WTC11 (cell line): ENCODE data around the gene IKBKE. TPM values are rescaled to one million over a fixed set of nuclear protein-coding genes. Genes with fewer than 3 reads are reported as not detected.

Source experiments
- ATAC-seq: fragments of 200-7000 bp; cut with Tn5 transposase; 2 replicates; pipeline ENCODE4 v1.10.0; 2021; ENCODE audit warnings: mild to moderate bottlenecking, moderate library complexity
- CTCF ChIA-PET: fragments of 300-600 bp; sonication (Branson Sonifier 250); formaldehyde crosslinking; loops from one replicate; lab custom pipeline; 2021; ENCODE audit warnings: antibody characterized with exemption; lab: Charles Lee
- POLR2A ChIA-PET: fragments of 350-600 bp; sonication (Branson Sonifier 250); formaldehyde crosslinking; loops from one replicate; lab custom pipeline; 2021; ENCODE audit warnings: antibody characterized with exemption; lab: Charles Lee
- DNase-seq: peaks from one replicate; pipeline ENCODE4 v3.0.0; 2021; ENCODE audit warnings: low spot score
- H3K27ac Mint-ChIP-seq: 2 replicates; pipeline ENCODE4 v1.8.0; 2021; ENCODE audit warnings: mixed read lengths
- H3K27me3 Mint-ChIP-seq: 2 replicates; pipeline ENCODE4 v1.8.0; 2021; ENCODE audit warnings: low read depth, mild to moderate bottlenecking, moderate library complexity, mixed read lengths
- H3K36me3 Mint-ChIP-seq: 2 replicates; pipeline ENCODE4 v1.8.0; 2021; ENCODE audit warnings: mixed read lengths
- H3K4me1 Mint-ChIP-seq: 2 replicates; pipeline ENCODE4 v1.8.0; 2022; ENCODE audit warnings: mixed read lengths
- H3K4me3 Mint-ChIP-seq: 2 replicates; pipeline ENCODE4 v1.8.0; 2021; ENCODE audit warnings: mild to moderate bottlenecking, moderate library complexity, mixed read lengths
- H3K9me3 Mint-ChIP-seq: 2 replicates; pipeline ENCODE4 v1.8.0; 2021; ENCODE audit warnings: mixed read lengths
- CREB1 ChIP-seq: sonication (generic); formaldehyde crosslinking; IDR thresholded peaks from 2 replicates; pipeline ENCODE4 v1.8.0; 2023; ENCODE audit warnings: mild to moderate bottlenecking, missing genetic modification reagents
- EMX1 ChIP-seq: fragments of 250-450 bp; sonication (Bioruptor Pico); IDR thresholded peaks from 2 replicates; pipeline ENCODE4 v1.8.0; 2021; ENCODE audit warnings: mild to moderate bottlenecking
- ETV6 ChIP-seq: sonication (generic); formaldehyde crosslinking; IDR thresholded peaks from 2 replicates; pipeline ENCODE4 v1.8.1; 2022; ENCODE audit warnings: mild to moderate bottlenecking, missing genetic modification reagents
- FOXJ3 ChIP-seq: sonication (generic); formaldehyde crosslinking; IDR thresholded peaks from 2 replicates; pipeline ENCODE4 v1.9.0; 2021; ENCODE audit warnings: missing genetic modification reagents, mild to moderate bottlenecking, borderline replicate concordance
- FOXK1 ChIP-seq: sonication (generic); formaldehyde crosslinking; IDR thresholded peaks from 2 replicates; pipeline ENCODE4 v1.8.0; 2022; ENCODE audit warnings: mild to moderate bottlenecking, moderate library complexity, missing genetic modification reagents
- GRHL2 ChIP-seq: fragments of 250-450 bp; sonication (Bioruptor Pico); IDR thresholded peaks from 2 replicates; pipeline ENCODE4 v1.8.0; 2022; ENCODE audit warnings: mild to moderate bottlenecking, moderate library complexity; ENCODE audit not compliant: insufficient replicate concordance, severe bottlenecking
- HMGA2 ChIP-seq: fragments of 250-450 bp; sonication (Bioruptor Pico); IDR thresholded peaks from 2 replicates; pipeline ENCODE4 v1.4.0; 2021; ENCODE audit warnings: mild to moderate bottlenecking, moderate library complexity
- IRF2 ChIP-seq: sonication (generic); formaldehyde crosslinking; IDR thresholded peaks from 2 replicates; pipeline ENCODE4 v1.8.0; 2022; ENCODE audit warnings: low read depth, missing genetic modification reagents, borderline replicate concordance
- JUN ChIP-seq: sonication (generic); formaldehyde crosslinking; IDR thresholded peaks from 2 replicates; pipeline ENCODE4 v1.8.0; 2023; ENCODE audit warnings: mild to moderate bottlenecking, missing genetic modification reagents
- KAT7 ChIP-seq: sonication (generic); formaldehyde crosslinking; IDR thresholded peaks from 2 replicates; pipeline ENCODE4 v1.8.1; 2023; ENCODE audit warnings: missing genetic modification reagents, mild to moderate bottlenecking, borderline replicate concordance
- NFE2L1 ChIP-seq: sonication (generic); formaldehyde crosslinking; IDR thresholded peaks from 2 replicates; pipeline ENCODE4 v1.8.1; 2023; ENCODE audit warnings: missing genetic modification reagents
- NFYB ChIP-seq: sonication (generic); formaldehyde crosslinking; conservative IDR thresholded peaks from 2 replicates; pipeline ENCODE4 v1.8.0; 2022; ENCODE audit warnings: low read depth, missing genetic modification reagents
- NR3C1 ChIP-seq: sonication (generic); formaldehyde crosslinking; conservative IDR thresholded peaks from 2 replicates; pipeline ENCODE4 v1.8.1; 2023; ENCODE audit warnings: low read depth, mild to moderate bottlenecking, missing genetic modification reagents
- OVOL2 ChIP-seq: fragments of 250-450 bp; sonication (Bioruptor Pico); IDR thresholded peaks from 2 replicates; pipeline ENCODE4 v1.9.0; 2021; ENCODE audit warnings: mild to moderate bottlenecking, borderline replicate concordance
- PRRX2 ChIP-seq: fragments of 250-450 bp; sonication (Bioruptor Pico); IDR thresholded peaks from 2 replicates; pipeline ENCODE4 v1.8.0; 2021; ENCODE audit warnings: mild to moderate bottlenecking
- RELA ChIP-seq: sonication (generic); formaldehyde crosslinking; IDR thresholded peaks from 2 replicates; pipeline ENCODE4 v1.8.1; 2022; ENCODE audit warnings: missing genetic modification reagents, mild to moderate bottlenecking, borderline replicate concordance
- SP1 ChIP-seq: sonication (generic); formaldehyde crosslinking; conservative IDR thresholded peaks from 2 replicates; pipeline ENCODE4 v1.8.1; 2022; ENCODE audit warnings: missing genetic modification reagents
- TP53 ChIP-seq: sonication (generic); formaldehyde crosslinking; IDR thresholded peaks from 2 replicates; pipeline ENCODE4 v1.8.1; 2023; ENCODE audit warnings: mild to moderate bottlenecking, missing genetic modification reagents
- ZNF219 ChIP-seq: sonication (generic); formaldehyde crosslinking; IDR thresholded peaks from 2 replicates; pipeline ENCODE4 v1.8.0; 2023; ENCODE audit warnings: missing genetic modification reagents, mild to moderate bottlenecking, borderline replicate concordance
- ZNF396 ChIP-seq: fragments of 250-450 bp; sonication (Bioruptor Pico); IDR thresholded peaks from 2 replicates; pipeline ENCODE4 v1.8.0; 2021; ENCODE audit warnings: mild to moderate bottlenecking, moderate library complexity, borderline replicate concordance
- ZNF671 ChIP-seq: fragments of 250-450 bp; sonication (Bioruptor Pico); IDR thresholded peaks from 2 replicates; pipeline ENCODE4 v1.8.0; 2021; ENCODE audit warnings: mild to moderate bottlenecking
- total RNA-seq: library from RNA; stranded (reverse); gene quantifications from 3 replicates; pipeline ENCODE4 v1.2.3, GENCODE V29; 2021
- TF ChIP-seq, protein P1 (sequence below): sonication (generic); formaldehyde crosslinking; IDR thresholded peaks from 2 replicates; pipeline ENCODE4 v1.8.1; 2022; ENCODE audit warnings: mild to moderate bottlenecking, missing genetic modification reagents, moderate library complexity, borderline replicate concordance
- TF ChIP-seq, protein P2 (sequence below): fragments of 250-450 bp; sonication (Bioruptor Pico); IDR thresholded peaks from 2 replicates; pipeline ENCODE4 v1.8.0; 2021; ENCODE audit warnings: mild to moderate bottlenecking
- TF ChIP-seq, protein P3 (sequence below): sonication (generic); formaldehyde crosslinking; IDR thresholded peaks from 2 replicates; pipeline ENCODE4 v1.8.0; 2022; ENCODE audit warnings: missing genetic modification reagents
- TF ChIP-seq, protein P4 (sequence below): fragments of 250-450 bp; sonication (Bioruptor Pico); IDR thresholded peaks from 2 replicates; pipeline ENCODE4 v1.9.0; 2021; ENCODE audit warnings: mild to moderate bottlenecking
- TF ChIP-seq, protein P5 (sequence below): sonication (generic); formaldehyde crosslinking; IDR thresholded peaks from 2 replicates; pipeline ENCODE4 v1.8.1; 2022; ENCODE audit warnings: mild to moderate bottlenecking, moderate library complexity, missing genetic modification reagents
- TF ChIP-seq, protein P6 (sequence below): fragments of 250-450 bp; sonication (Bioruptor Pico); IDR thresholded peaks from 2 replicates; pipeline ENCODE4 v1.9.0; 2021; ENCODE audit warnings: mild to moderate bottlenecking

IKBKE gene
- total RNA-seq, 1 experiment from 2014 or later: 8.1 TPM

DNA sequence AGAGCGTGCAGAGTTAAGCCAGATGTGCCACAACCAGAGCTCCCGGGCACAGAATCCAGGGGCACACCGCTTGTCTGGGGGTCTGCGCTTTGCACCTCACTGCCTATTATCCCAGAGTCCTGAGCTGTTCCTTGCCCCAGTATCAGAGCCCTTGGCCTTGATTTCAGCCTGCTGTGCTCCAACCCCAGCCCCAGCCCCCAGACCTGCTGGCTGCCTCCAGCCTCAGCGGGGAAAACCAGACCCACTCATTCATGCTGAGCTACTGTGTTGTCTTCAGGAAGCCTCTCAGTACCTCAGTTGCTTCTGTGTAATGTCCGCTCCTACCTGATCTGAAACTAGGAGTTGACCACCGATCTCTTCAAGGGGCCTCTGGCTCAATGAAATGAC, 1.1 kb downstream of the IKBKE start:
- peak overlapping the region; percentile 69 for H3K4me3 Mint-ChIP-seq
- H3K27me3 Mint-ChIP-seq: peaks cover 16% of the 10 kb centered on the region
- CTCF ChIA-PET: interaction anchor here (0.8 to 3.6 kb wide), 12 partner anchors 9 to 458 kb away, joined by 3 to 90 read pairs (median 4); partner anchors contain the start of genes EIF2D and RASSF5
- H3K9me3 Mint-ChIP-seq: no peaks in the 10 kb centered on the region
- TF ChIP-seq, protein P1, sequence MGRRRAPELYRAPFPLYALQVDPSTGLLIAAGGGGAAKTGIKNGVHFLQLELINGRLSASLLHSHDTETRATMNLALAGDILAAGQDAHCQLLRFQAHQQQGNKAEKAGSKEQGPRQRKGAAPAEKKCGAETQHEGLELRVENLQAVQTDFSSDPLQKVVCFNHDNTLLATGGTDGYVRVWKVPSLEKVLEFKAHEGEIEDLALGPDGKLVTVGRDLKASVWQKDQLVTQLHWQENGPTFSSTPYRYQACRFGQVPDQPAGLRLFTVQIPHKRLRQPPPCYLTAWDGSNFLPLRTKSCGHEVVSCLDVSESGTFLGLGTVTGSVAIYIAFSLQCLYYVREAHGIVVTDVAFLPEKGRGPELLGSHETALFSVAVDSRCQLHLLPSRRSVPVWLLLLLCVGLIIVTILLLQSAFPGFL (CRISPR knock-in tag): no peak
- TF ChIP-seq CREB1 (CRISPR knock-in tag): no peak
- no peak for TF ChIP-seq KAT7 (CRISPR knock-in tag)
- no peak for TF ChIP-seq FOXK1 (CRISPR knock-in tag)
- TF ChIP-seq JUN (CRISPR knock-in tag): no peak
- TF ChIP-seq GRHL2: no peak
- no peak for TF ChIP-seq NFYB (CRISPR knock-in tag)
- no peak for TF ChIP-seq ZNF671 (CRISPR knock-in tag)
- TF ChIP-seq, protein P2, sequence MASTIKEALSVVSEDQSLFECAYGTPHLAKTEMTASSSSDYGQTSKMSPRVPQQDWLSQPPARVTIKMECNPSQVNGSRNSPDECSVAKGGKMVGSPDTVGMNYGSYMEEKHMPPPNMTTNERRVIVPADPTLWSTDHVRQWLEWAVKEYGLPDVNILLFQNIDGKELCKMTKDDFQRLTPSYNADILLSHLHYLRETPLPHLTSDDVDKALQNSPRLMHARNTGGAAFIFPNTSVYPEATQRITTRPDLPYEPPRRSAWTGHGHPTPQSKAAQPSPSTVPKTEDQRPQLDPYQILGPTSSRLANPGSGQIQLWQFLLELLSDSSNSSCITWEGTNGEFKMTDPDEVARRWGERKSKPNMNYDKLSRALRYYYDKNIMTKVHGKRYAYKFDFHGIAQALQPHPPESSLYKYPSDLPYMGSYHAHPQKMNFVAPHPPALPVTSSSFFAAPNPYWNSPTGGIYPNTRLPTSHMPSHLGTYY (CRISPR knock-in tag): no peak
- no peak for TF ChIP-seq EMX1 (CRISPR knock-in tag)
- no peak for TF ChIP-seq HMGA2 (CRISPR knock-in tag)
- no peak for TF ChIP-seq IRF2 (CRISPR knock-in tag)
- DNase-seq (no peak), ATAC-seq (0 out of 2 replicates have a peak, but pooled peaks have one; percentile 1)
- H3K27ac Mint-ChIP-seq: peak overlapping the region; percentile 42; the same call in 1 of the 2 replicates
- peaks cover 59% of the 10 kb centered on the region for H3K4me1 Mint-ChIP-seq
- POLR2A ChIA-PET: no interaction called here
- H3K36me3 Mint-ChIP-seq: peaks cover 7% of the 10 kb centered on the region; the same call in 1 of the 2 replicates

DNA sequence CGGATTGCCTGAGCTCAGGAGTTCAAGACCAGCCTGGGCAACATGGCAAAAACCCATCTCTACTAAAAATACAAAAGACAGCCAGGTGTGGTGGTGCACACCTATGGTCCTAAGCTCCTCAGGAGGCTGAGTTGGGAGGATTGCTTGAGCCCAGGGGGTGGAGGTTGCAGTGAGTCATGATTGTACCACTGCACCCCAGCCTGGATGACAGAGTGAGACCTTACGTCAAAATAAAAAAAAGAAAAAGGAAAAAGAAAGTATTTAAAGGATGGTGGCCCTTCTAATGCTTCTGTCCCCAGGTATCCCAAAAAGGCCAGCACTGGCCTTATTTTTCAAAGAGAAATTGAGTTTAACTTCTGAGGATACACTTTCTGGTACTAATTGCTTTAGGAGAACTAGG, 1.7 kb downstream of the IKBKE start:
- peaks cover 10% of the 10 kb centered on the region for H3K36me3 Mint-ChIP-seq
- POLR2A ChIA-PET: no interaction called here
- no peaks in the 10 kb centered on the region for H3K9me3 Mint-ChIP-seq
- H3K27me3 Mint-ChIP-seq: peaks cover 11% of the 10 kb centered on the region
- CTCF ChIA-PET: interaction anchor here (1.0 to 3.6 kb wide), 10 partner anchors 9 to 458 kb away, joined by 3 to 90 read pairs (median 4); partner anchors contain the start of gene RASSF5
- peaks cover 54% of the 10 kb centered on the region for H3K4me1 Mint-ChIP-seq
- ATAC-seq (no peak), DNase-seq (no peak)
- no peak for TF ChIP-seq TP53 (CRISPR knock-in tag)
- TF ChIP-seq OVOL2 (CRISPR knock-in tag): no peak
- no peak for TF ChIP-seq PRRX2
- TF ChIP-seq ETV6: no peak
- TF ChIP-seq RELA (CRISPR knock-in tag): no peak
- TF ChIP-seq FOXJ3 (CRISPR knock-in tag): no peak
- TF ChIP-seq CREB1 (CRISPR knock-in tag): no peak
- no peak for TF ChIP-seq ZNF219 (CRISPR knock-in tag)
- TF ChIP-seq, protein P3, sequence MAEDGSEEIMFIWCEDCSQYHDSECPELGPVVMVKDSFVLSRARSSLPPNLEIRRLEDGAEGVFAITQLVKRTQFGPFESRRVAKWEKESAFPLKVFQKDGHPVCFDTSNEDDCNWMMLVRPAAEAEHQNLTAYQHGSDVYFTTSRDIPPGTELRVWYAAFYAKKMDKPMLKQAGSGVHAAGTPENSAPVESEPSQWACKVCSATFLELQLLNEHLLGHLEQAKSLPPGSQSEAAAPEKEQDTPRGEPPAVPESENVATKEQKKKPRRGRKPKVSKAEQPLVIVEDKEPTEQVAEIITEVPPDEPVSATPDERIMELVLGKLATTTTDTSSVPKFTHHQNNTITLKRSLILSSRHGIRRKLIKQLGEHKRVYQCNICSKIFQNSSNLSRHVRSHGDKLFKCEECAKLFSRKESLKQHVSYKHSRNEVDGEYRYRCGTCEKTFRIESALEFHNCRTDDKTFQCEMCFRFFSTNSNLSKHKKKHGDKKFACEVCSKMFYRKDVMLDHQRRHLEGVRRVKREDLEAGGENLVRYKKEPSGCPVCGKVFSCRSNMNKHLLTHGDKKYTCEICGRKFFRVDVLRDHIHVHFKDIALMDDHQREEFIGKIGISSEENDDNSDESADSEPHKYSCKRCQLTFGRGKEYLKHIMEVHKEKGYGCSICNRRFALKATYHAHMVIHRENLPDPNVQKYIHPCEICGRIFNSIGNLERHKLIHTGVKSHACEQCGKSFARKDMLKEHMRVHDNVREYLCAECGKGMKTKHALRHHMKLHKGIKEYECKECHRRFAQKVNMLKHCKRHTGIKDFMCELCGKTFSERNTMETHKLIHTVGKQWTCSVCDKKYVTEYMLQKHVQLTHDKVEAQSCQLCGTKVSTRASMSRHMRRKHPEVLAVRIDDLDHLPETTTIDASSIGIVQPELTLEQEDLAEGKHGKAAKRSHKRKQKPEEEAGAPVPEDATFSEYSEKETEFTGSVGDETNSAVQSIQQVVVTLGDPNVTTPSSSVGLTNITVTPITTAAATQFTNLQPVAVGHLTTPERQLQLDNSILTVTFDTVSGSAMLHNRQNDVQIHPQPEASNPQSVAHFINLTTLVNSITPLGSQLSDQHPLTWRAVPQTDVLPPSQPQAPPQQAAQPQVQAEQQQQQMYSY (CRISPR knock-in tag): no peak
- TF ChIP-seq, protein P4, sequence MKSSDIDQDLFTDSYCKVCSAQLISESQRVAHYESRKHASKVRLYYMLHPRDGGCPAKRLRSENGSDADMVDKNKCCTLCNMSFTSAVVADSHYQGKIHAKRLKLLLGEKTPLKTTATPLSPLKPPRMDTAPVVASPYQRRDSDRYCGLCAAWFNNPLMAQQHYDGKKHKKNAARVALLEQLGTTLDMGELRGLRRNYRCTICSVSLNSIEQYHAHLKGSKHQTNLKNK (CRISPR knock-in tag): no peak
- no peak for TF ChIP-seq NFE2L1 (CRISPR knock-in tag)
- TF ChIP-seq NR3C1 (CRISPR knock-in tag): no peak
- TF ChIP-seq, protein P5, sequence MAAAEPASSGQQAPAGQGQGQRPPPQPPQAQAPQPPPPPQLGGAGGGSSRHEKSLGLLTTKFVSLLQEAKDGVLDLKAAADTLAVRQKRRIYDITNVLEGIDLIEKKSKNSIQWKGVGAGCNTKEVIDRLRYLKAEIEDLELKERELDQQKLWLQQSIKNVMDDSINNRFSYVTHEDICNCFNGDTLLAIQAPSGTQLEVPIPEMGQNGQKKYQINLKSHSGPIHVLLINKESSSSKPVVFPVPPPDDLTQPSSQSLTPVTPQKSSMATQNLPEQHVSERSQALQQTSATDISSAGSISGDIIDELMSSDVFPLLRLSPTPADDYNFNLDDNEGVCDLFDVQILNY (CRISPR knock-in tag): no peak
- TF ChIP-seq SP1: no peak
- TF ChIP-seq, protein P6, sequence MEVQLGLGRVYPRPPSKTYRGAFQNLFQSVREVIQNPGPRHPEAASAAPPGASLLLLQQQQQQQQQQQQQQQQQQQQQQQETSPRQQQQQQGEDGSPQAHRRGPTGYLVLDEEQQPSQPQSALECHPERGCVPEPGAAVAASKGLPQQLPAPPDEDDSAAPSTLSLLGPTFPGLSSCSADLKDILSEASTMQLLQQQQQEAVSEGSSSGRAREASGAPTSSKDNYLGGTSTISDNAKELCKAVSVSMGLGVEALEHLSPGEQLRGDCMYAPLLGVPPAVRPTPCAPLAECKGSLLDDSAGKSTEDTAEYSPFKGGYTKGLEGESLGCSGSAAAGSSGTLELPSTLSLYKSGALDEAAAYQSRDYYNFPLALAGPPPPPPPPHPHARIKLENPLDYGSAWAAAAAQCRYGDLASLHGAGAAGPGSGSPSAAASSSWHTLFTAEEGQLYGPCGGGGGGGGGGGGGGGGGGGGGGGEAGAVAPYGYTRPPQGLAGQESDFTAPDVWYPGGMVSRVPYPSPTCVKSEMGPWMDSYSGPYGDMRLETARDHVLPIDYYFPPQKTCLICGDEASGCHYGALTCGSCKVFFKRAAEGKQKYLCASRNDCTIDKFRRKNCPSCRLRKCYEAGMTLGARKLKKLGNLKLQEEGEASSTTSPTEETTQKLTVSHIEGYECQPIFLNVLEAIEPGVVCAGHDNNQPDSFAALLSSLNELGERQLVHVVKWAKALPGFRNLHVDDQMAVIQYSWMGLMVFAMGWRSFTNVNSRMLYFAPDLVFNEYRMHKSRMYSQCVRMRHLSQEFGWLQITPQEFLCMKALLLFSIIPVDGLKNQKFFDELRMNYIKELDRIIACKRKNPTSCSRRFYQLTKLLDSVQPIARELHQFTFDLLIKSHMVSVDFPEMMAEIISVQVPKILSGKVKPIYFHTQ (CRISPR knock-in tag): no peak
- TF ChIP-seq ZNF396 (CRISPR knock-in tag): no peak
- H3K4me3 Mint-ChIP-seq: peak overlapping the region; percentile 69; the same call in 1 of the 2 replicates
- no peak overlapping the region for H3K27ac Mint-ChIP-seq
